LNCAP (cell line): ENCODE results near the gene ARL14EPL.

Experiments
- CTCF ChIP-seq: fragments of 450-650 bp; IDR thresholded peaks from 2 replicates; pipeline ENCODE4 v1.5.1; 2017; ENCODE audit warnings: mild to moderate bottlenecking

ARL14EPL gene

GRCh38 chr5:116098998-116099397 is 66.7 kb downstream of the ARL14EPL start:
- no peak for TF ChIP-seq CTCF
